PC-9 (cell line): Measurements from ENCODE around the gene ZAR1L.

Source experiments
- EZH2 ChIP-seq: fragments of 200-600 bp; sonication (generic); IDR thresholded peaks from 2 replicates; pipeline ENCODE4 v1.8.0; 2017; ENCODE audit warnings: antibody characterized with exemption, low read depth
- TF ChIP-seq, protein P1 (sequence below): fragments of 200-600 bp; sonication (generic); conservative IDR thresholded peaks from 2 replicates; pipeline ENCODE4 v1.6.1; 2017; ENCODE audit warnings: mixed run types, antibody characterized with exemption, mild to moderate bottlenecking, moderate library complexity

DNA sequence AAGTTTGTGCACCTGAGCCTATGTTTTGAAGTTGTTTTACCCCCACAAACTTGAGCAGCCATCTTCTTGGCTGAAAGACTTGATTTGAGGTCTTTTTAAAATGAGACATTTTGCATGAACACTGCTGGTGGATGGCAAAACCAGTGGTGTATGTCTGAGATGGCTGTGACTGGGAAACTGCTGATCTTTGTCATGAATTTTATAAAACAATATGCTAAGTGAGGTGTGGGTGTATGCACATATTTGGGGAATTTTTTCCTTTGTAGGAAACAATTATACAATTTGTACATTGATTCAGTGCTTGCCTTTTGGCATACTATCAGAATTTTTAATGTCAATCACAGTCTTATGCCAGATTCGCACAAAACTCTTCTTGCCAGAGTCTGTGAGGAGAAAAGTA is 52.5 kb downstream of the ZAR1L start:
- TF ChIP-seq, protein P1, sequence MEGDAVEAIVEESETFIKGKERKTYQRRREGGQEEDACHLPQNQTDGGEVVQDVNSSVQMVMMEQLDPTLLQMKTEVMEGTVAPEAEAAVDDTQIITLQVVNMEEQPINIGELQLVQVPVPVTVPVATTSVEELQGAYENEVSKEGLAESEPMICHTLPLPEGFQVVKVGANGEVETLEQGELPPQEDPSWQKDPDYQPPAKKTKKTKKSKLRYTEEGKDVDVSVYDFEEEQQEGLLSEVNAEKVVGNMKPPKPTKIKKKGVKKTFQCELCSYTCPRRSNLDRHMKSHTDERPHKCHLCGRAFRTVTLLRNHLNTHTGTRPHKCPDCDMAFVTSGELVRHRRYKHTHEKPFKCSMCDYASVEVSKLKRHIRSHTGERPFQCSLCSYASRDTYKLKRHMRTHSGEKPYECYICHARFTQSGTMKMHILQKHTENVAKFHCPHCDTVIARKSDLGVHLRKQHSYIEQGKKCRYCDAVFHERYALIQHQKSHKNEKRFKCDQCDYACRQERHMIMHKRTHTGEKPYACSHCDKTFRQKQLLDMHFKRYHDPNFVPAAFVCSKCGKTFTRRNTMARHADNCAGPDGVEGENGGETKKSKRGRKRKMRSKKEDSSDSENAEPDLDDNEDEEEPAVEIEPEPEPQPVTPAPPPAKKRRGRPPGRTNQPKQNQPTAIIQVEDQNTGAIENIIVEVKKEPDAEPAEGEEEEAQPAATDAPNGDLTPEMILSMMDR, result no peak
- TF ChIP-seq EZH2, result no peak
